Fibroblast of gingiva (primary cell): ENCODE measurements around the gene DYNLT4.
"Not testable (repeated sequence)": the region's sequence is repeated elsewhere in the genome, so short reads cannot be mapped to it uniquely, and the experiment has no call there.

Experiments
- DNase-seq: peaks from one replicate; pipeline ENCODE4 v3.0.0-alpha.2; 2011; ENCODE audit warnings: low read depth

The DYNLT4 gene

GRCh38 chr1:44788120-44788860, 18.9 kb downstream of the DYNLT4 start, which contains the start of gene BEST4:
Gene BEST4 (minus strand): TSS chr1:44788170. CDS start chr1:44787705, 465 bp downstream.
- DNase-seq, result no peak

DNA sequence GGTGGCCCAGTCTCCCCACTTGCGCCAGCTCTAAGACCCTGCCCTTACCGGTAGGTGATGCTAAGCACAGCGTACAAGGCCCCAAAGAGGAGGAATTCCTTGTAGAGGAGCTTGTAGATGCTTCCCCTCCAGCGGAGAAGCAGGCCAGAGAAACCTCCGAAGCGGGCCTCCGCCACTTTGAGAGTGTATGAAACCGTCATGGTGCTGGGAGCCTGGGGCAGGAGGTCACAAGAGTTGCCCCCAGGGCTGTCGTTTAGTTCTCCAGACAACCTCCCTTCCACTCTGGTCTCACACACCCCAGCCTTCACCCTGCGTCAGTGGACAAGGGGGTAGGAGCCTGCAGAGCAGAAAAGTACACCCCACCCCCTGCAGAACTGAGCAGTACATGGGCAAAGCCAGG, 19.6 kb downstream of the DYNLT4 start:
- no peak for DNase-seq

GRCh38 chr1:44786841-44787426, 20.2 kb downstream of the DYNLT4 start:
- DNase-seq, result no peak

GRCh38 chr1:44786138-44786840, 20.9 kb downstream of the DYNLT4 start:
- no peak for DNase-seq

GRCh38 chr1:44785501-44786137, 21.5 kb downstream of the DYNLT4 start:
- no peak for DNase-seq

- no peak for DNase-seq
Measured at GRCh38 chr1:44785029-44785380, 22.1 kb downstream of the DYNLT4 start.

DNA sequence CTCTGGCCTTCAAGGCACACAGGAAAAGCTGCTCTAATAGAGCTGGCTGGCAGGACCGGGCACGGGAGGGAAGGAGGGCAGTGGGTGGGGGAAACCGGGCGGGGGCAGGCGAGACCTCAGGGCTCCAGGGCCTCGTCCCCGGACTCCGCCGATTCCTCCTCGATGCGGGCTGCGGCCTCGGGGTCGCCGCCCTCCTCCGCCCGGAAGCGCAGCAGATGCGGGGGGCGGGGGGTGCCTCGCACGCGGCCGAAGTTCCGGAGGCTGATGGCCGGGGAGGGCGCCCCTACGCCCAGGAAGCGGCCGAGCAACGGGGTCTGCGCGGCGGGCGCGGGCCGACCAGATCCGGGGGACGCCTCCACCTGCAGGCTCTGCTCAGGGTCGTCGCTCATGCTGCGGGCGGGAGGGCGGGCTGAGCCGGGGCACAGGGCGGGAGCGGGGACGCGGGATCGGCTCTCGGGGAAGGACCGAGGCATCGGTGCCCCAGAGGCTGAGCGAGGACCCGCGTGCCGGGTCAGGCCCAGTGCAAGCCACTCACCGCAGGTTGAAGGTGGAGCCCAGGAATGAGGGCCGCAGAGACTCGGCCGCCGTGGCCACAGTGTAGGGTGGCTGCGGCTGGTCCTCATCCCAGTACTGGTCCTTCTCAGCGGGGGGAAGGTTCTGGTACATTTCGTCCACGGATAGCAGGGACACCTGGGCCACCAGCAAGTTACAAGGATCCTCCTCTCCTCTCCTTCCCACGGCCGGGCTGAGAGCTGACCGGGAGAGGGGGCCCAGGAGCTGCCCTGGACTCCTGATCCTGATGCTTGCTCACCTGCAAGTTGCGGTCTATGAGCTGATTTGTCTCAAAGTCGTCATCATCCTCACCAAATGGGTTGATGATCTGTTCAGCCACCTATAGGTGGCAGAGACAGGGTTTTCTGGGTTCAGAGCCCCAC, 22.8 kb downstream of the DYNLT4 start:
- DNase-seq, result no peak

- DNase-seq, result no peak
Measured at GRCh38 chr1:44783697-44784093, 23.5 kb downstream of the DYNLT4 start.

DNA sequence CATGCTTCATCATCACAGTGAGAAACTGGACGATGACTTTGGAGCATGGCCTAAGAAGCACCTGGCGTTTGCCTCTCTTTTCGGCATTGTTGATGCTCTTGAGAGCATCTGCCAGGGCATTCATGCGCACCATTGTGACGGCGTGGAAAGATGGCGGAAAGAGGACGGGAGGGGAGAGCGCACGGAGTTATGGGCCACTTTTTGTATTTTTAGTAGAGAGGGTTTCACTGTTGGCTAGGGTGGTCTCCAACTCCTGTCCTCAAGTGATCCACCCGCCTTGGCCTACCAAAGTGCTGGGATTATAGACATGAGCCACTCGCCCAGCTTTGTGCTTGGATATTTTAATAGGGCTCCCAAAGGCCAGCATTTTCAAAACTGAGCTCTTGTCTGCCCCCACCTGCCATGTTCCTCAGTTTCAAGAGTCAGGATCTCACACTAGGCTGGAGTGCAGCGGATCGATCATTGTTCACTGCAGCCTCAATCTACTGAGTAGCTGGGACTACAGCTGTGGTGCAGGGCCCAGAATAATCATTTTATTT, 26.5 kb downstream of the DYNLT4 start:
- no peak for DNase-seq

DNA sequence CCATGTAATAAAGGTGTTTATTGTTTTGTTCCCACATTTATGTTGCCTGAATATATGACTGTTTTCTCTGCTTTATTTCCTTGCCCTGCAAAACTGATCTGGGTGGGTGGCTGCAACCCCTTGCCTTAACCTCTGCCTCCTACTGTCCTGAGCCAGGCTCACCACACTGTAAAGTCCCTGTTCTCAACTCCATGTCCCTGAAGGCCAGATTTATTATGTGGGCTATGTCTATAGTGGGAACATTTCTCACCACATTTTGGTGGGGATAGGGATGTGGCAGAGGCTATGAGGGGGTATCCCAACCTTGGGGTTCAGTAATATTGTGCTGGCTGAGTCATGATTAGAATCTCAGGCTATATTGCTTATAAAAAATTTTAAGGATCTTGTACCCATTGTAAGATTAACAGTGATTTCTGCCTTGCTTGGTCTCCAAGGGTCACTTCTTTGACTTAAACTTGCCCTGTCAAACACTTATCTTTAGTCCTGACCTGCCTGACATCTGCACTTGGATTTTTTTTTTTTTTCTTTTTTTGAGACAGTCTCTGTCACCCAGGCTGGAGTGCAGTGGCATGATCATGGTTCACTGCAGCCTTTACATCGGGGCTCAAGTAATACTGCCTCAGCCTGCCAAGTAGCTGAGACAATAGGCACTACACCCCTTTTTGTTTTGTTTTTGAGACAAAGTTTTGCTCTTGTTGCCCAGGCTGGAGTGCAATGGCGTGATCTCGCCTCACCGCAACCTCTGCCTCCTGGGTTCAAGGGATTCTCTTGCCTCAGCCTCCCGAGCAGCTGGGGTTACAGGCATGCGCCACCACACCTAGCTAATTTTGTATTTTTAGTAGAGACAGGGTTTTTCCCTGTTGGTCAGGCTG, 28.2 kb downstream of the DYNLT4 start:
- no peak for DNase-seq

GRCh38 chr1:44777969-44778635, 29.0 kb downstream of the DYNLT4 start:
- DNase-seq, result no peak

GRCh38 chr1:44777547-44777946, 29.6 kb downstream of the DYNLT4 start:
- DNase-seq, result no peak

DNA sequence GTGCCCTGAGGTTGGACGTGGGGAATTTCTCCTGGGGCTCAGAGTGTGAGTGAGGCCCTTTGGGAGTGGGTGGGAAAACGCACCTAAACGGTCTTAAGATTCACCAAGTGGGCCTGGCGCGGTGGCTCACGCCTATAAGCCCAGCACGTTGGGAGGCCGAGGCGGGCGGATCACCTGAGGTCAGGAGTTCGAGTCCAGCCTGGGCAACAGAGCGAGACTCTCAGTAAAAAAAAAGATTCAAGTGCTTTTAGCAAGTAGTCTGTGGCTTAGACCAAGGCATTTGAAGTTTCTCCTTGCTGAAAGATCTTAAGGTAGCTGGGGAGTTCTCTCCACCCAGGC, 30.5 kb downstream of the DYNLT4 start:
- no peak for DNase-seq

- DNase-seq, result no peak
Measured at GRCh38 chr1:44775930-44776729, 31.0 kb downstream of the DYNLT4 start.

DNA sequence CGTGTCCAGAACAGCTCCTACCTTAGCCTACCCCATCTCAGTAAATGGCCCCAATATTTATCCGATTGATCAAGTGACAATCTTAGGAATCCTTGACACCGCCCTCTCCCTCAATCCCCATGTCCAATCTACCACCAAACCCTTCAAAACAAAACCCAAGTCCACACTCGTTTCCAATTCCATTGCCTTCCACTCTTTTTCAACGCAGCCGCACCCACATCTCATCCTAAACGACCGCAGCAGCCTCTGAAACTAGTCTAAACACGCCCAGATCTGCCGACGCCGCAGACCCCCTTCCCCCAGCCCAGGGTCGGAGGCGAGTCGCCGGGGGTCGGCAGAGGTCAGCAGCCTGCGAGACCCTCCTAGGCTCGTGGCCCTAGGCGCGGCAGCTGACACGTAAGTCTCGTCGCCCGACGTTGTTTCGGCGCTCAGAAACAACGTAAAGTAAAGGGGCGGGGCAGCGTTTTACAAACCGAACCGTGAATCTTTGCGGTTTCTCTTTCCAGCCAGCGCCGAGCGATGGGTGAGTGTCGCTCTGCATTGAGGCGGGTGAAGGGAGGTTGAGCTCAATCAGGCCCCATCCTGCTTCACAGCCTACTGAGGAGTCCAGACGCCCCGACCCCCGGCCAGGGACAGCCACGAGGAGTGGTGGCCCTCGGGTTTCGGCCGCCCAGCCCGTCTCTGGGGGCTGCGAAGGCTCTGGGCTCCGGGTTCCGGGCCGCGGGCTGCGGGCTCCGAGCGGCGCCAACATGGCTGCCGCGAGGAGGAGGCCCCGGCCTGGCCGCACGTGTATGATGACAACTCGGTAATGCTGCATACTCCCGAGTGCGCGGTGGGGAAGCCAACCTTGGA, 31.8 kb downstream of the DYNLT4 start, which contains the start of gene RPS8:
Gene RPS8 (plus strand): TSS at position 463 of the 852 bp plus-strand sequence. CDS start 57 bp downstream, at position 520.
- DNase-seq, result peak; percentile 92

DNA sequence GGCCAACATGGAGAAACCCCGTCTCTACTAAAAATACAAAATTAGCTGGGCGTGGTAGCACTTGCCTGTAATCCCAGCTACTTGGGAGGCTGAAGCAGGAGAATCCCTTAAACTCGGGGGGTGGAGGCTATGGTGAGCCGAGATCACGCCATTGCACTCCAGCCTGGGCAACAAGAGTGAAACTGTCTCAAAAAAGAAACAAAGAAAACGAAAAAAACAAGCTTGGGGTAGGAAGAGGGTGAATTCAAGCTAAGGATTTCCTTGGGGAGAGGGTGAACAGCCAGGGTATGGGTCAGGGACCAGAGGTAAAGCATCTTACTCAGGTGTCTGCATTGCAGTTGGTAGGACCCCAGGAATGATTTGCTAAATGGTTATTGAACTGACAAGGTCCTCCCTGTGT, 40.7 kb downstream of the DYNLT4 start:
- DNase-seq, result not testable (repeated sequence)

GRCh38 chr1:44760876-44761275, 46.3 kb downstream of the DYNLT4 start:
- DNase-seq, result no peak

- DNase-seq, result no peak
Measured at GRCh38 chr1:44759077-44759476, 48.1 kb downstream of the DYNLT4 start.
